GM12801 (cell line): ENCODE measurements around the gene COL12A1.

Source experiments
- CTCF ChIP-seq: IDR thresholded peaks from one replicate; pipeline ENCODE4 v1.5.1; 2011; ENCODE audit warnings: control low read depth; ENCODE audit not compliant: insufficient read length; ENCODE audit errors: extremely low read depth

Gene COL12A1

DNA sequence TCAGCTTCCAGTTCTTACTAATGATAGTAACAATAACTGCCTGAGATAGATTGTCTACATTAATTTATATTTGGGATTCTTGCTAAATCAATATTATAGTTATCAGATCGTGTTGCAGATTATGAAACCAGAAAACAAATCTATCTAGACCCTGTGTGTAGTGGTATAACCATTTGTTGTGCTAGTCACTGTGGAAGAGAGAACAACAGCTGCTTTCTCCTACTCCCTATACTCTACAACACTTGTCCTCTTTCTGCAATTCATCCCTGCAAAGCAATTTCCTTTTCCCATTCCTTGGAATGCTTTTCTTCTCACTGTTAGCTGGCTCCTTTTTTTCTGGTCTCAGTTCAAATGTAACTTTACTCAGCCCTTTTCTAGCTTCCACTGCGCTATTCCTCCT is 29.4 kb upstream of the COL12A1 start:
- TF ChIP-seq CTCF, result no peak

GRCh38 chr6:75234126-75234865 is 28.4 kb upstream of the COL12A1 start:
- no peak for TF ChIP-seq CTCF

GRCh38 chr6:75233092-75233615 is 27.3 kb upstream of the COL12A1 start:
- TF ChIP-seq CTCF, result no peak

GRCh38 chr6:75230484-75231325 is 24.9 kb upstream of the COL12A1 start:
- no peak for TF ChIP-seq CTCF

DNA sequence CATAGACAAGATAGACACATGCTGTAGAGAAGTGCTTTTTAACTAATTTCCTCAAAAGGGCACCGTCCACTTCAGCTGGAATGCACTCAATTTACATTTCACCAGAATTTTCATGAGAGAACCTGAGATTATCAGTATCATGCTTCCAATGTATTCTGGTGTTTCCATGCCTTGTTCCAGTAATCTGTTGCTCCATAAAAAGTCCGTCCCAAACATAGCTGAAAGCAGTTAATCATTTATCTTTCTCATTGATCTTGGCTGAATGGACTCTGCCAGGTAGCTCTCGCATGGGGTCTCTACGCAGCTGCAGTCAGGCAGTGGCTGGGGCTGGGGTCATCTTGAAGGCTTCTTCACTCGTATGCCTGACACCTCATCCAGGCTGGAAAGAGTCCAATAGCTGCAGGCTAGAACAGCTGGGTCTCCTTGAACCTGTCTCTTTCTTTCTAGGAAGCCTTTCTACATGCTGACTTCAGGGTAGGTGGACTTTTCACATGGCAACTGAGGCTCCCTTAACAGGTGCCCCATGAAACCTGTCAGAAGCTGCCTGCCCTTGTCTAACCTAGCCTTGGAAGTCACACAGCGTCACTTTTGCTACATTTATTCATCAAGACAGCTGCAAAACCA is 18.6 kb upstream of the COL12A1 start:
- TF ChIP-seq CTCF, result no peak

GRCh38 chr6:75223428-75223827 is 17.6 kb upstream of the COL12A1 start:
- no peak for TF ChIP-seq CTCF

DNA sequence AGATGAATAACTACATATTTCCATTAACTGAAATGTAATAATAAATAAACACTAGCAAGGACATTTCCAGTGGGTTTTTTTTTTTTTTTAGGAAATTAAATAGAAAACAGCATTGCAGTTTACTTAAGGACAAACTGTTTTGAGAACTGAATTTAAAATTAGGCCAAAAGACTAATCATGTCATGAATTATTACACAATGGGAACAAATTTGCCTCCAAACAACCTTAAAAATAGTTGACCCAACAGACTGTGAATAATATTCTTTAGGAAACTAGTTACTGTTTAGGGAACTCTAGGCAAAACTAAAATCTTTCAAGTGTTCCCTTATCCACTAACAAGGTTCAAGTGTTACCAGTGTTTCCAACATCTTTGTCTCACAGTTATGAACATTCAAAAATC is 16.4 kb upstream of the COL12A1 start:
- TF ChIP-seq CTCF, result no peak
